GM12874 (cell line): ENCODE results near the gene SPRED1.

Experiments
- TF ChIP-seq, protein P1 (sequence below): IDR thresholded peaks from 2 replicates; pipeline ENCODE4 v1.5.1; 2011; ENCODE audit warnings: low read depth, mild to moderate bottlenecking, control low read depth, low read length, moderate library complexity; ENCODE audit not compliant: insufficient read depth

SPRED1 gene

DNA sequence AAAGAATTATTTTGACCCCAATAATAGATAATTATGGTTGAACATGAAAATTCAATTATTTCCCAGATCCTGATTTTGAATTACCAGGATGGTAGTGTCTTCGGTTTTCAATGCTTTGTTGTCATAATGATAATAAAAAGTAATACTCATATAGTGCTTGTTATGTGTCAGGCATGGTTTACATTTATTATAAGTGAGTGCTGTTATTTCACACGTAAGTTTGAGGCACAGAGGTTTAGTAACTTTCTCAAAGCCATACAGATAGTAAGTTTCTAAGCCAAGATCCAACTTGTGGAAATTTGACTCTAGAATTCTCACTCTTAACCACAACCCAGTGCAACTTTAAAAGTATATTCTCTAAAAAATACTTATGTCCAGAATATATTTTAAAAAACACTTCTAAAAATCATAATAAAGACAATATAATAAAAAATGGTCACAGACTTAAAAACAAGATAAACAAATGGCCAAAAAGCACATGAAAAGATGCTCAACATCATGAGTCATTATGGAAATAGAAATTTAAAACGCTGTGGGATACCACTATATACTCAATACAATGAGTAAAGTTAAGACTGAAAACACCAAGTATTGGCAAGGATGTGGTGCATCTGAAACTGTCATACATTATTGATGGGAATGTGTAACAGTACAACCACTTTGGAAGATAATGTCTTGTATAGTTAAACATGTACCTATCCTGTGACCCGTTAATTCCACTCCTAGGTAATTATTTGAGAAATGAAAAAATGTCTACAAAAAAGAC is 45.2 kb downstream of the SPRED1 start:
- TF ChIP-seq, protein P1, sequence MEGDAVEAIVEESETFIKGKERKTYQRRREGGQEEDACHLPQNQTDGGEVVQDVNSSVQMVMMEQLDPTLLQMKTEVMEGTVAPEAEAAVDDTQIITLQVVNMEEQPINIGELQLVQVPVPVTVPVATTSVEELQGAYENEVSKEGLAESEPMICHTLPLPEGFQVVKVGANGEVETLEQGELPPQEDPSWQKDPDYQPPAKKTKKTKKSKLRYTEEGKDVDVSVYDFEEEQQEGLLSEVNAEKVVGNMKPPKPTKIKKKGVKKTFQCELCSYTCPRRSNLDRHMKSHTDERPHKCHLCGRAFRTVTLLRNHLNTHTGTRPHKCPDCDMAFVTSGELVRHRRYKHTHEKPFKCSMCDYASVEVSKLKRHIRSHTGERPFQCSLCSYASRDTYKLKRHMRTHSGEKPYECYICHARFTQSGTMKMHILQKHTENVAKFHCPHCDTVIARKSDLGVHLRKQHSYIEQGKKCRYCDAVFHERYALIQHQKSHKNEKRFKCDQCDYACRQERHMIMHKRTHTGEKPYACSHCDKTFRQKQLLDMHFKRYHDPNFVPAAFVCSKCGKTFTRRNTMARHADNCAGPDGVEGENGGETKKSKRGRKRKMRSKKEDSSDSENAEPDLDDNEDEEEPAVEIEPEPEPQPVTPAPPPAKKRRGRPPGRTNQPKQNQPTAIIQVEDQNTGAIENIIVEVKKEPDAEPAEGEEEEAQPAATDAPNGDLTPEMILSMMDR, result no peak

DNA sequence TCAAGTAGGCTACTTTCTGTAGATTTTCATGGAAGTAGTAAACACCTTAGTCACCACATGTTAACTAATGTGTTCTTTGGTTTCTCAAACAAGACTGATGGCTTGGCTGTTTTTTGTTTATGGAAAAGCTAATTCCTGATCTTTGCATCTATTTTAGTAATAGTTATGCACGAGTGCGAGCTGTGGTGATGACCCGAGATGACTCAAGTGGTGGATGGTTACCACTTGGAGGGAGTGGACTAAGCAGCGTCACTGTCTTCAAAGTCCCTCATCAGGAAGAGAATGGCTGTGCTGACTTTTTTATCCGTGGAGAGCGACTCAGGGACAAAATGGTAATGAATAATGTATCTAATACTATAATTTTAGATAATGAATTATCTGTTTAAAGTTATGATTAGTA is 46.6 kb downstream of the SPRED1 start:
- TF ChIP-seq, protein P1, result no peak

DNA sequence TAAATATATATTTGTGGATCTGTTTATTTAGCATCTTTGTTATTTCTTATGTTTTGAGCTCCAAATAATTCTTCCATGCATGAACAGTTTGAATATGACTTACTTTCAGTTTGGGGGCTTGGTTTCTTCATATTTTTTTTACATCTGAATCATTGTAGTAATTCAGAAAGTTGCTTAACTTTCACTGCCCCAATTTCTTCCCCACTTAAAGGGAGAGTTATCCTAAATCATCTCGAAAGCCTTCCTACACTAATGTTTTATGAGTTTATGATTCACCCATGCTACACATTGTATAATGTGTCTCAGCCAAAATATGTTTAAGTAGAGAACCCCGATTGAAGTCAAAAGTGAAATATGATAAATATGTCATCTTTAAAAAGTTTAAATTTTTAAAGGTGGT is 47.8 kb downstream of the SPRED1 start:
- TF ChIP-seq, protein P1, result no peak

DNA sequence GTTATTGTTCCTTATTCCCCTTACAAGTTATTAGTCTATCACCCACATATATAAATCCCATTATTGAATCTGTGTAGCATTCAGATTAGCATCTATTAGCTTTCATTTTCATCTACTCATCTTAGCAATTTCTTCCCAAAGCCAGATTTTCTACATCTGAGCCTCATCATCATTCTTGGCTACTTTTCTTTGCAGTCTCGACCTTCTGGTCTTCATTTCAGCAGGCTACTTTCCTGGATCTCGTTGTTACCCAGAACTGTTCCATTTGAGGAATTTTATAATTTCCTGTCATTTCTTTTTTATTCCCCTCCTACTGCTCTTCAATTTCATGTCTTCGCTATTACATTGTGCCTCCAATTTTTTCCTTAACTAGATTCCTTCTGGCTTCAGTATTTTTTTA is 51.8 kb downstream of the SPRED1 start:
- TF ChIP-seq, protein P1, result no peak

DNA sequence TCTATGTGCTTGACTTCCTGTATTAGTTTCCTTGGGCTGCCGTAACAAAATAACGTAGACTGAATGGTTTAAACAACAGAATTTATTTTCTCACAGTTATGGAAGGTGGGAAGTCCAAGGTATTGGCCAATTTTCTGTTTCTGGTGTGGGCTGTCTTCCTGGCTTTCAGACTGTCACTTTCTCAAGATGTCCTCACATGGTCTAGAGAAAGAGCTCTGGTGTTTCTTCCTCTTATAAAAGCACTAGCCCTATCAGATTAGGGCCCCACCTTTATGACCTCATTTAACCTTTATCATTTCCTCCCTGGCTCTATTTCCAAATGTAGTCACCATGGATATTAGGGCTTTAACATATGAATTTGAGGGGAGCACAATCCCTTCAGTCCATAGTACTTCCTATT is 54.6 kb downstream of the SPRED1 start:
- TF ChIP-seq, protein P1, result no peak

DNA sequence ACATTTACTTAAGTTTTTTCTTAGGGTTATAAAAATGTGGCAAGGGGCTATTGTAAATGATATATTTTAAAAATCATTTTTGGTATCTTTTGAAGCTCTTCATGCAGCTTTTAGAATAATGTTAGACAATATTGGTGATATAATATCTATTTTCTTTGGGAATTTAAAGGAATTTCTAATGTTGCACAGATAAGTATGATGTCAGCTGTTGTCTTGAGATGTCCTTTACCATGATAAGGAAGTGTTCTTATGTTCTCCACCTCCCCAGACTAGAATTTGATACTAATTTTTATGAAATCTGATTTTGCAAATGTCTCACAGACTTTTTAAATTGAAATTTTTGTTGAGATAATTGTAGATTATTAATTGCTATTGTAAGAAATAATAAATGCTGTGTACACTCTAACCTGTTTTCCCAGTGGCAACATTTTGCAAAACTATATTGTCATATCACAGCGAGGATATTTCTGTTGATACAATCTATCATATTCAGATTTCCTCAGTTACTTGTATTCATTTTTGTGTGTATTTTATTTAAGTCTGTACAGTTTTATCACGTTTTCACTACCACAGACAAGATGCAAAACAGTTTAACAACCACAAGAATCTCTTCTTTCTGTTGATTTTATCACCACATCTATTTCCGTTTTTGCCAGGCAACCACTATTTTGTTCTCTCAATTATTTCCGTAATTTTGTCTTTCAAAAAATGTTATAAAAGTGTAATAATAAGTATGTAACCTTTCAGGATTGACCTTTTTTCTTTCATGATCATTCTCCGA is 55.4 kb downstream of the SPRED1 start:
- TF ChIP-seq, protein P1, result no peak

DNA sequence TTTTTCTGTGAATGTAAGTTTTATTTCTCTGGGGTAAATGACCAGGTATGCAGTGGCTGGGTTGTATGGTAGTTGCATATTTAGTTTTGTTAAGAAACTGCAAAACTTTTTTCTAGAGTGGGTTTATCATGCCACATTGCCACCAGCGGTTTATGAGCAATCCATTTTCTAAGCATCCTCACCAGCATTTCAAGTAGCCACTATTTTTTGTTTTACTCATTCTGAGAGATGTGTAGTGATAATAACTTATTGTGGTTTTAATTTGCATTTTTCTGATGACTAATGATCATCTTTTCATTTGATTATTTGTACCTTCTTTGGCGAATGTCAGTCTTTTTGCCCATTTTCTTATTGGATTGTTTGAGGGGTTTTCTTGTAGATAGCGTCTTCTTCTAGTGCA is 56.2 kb downstream of the SPRED1 start:
- TF ChIP-seq, protein P1, result no peak
